NCI-H345 treated with DMSO at 0.1 percent for 48 hours (cell line): Measurements from ENCODE around the gene TSEN15.
"Not testable (repeated sequence)": the region's sequence is repeated elsewhere in the genome, so short reads cannot be mapped to it uniquely, and the experiment has no call there.

Source experiments
- DNase-seq: peaks from one replicate; lab custom pipeline; 2025; ENCODE audit not compliant: unreplicated experiment; lab: John Stamatoyannopoulos, UW

Gene TSEN15

GRCh38 chr1:184031092-184031408 is 20.5 kb upstream of the TSEN15 start:
- no peak for DNase-seq

- no peak for DNase-seq
These were observed 20.0 kb upstream of the TSEN15 start for GRCh38 chr1:184031409-184032107.

GRCh38 chr1:184032306-184032929 is 19.1 kb upstream of the TSEN15 start:
- DNase-seq: no peak

GRCh38 chr1:184032930-184033418 is 18.6 kb upstream of the TSEN15 start:
- no peak for DNase-seq

GRCh38 chr1:184033711-184034167 is 17.8 kb upstream of the TSEN15 start:
- no peak for DNase-seq

- no peak for DNase-seq
These were observed 16.7 kb upstream of the TSEN15 start for GRCh38 chr1:184034761-184035379.

- DNase-seq: peak; percentile 4
These were observed 15.6 kb upstream of the TSEN15 start for GRCh38 chr1:184035719-184036516.

GRCh38 chr1:184036517-184036949 is 15.0 kb upstream of the TSEN15 start:
- DNase-seq: no peak

- DNase-seq: no peak
These were observed 13.5 kb upstream of the TSEN15 start for GRCh38 chr1:184037849-184038591.

GRCh38 chr1:184039126-184039525 is 12.4 kb upstream of the TSEN15 start:
- no peak for DNase-seq

GRCh38 chr1:184041731-184042130 is 9.8 kb upstream of the TSEN15 start:
- DNase-seq: no peak

GRCh38 chr1:184043315-184043714 is 8.2 kb upstream of the TSEN15 start:
- not testable (repeated sequence) for DNase-seq

GRCh38 chr1:184044603-184045376 is 6.7 kb upstream of the TSEN15 start:
- DNase-seq: no peak

- not testable (repeated sequence) for DNase-seq
These were observed 4.0 kb upstream of the TSEN15 start for GRCh38 chr1:184047541-184047940.

GRCh38 chr1:184048561-184049240 is 2.8 kb upstream of the TSEN15 start:
- DNase-seq: no peak

- no peak for DNase-seq
These were observed 2.2 kb upstream of the TSEN15 start for GRCh38 chr1:184049291-184049690.

GRCh38 chr1:184049836-184050468 is 1.6 kb upstream of the TSEN15 start:
- DNase-seq: no peak

- DNase-seq: no peak
These were observed 894 bp upstream of the TSEN15 start for GRCh38 chr1:184050636-184051035.

GRCh38 chr1:184051138-184051484 is 419 bp upstream of the TSEN15 start:
- DNase-seq: no peak
